Activated CD8-positive, alpha-beta T cell treated with anti-CD3 and anti-CD28 coated beads, Interleukin-2, amount 10 ng/mL, durations not matched to agents 7 days and 5 days (primary cell): ENCODE measurements around the gene TUSC2. TPM values are rescaled to one million over a fixed set of nuclear protein-coding genes. Genes with fewer than 3 reads are reported as not detected.
A peak's percentile ranks its signal among the peaks of the same experiment; 100 is the strongest.
"Not testable (repeated sequence)": the region's sequence is repeated elsewhere in the genome, so short reads cannot be mapped to it uniquely, and the experiment has no call there.

ENCODE experiments used
- ATAC-seq: fragments of 150-1000 bp; cut with Tn5 transposase; one replicate; pipeline ENCODE4 v1.10.0; 2021; ENCODE audit warnings: moderate library complexity
- CTCF ChIA-PET: fragments of 350-600 bp; sonication (Branson Sonifier 250); formaldehyde crosslinking; loops from one replicate; lab custom pipeline; 2021; ENCODE audit warnings: antibody characterized with exemption; lab: Charles Lee
- POLR2A ChIA-PET: fragments of 350-600 bp; sonication (Branson Sonifier 250); formaldehyde crosslinking; loops from one replicate; lab custom pipeline; 2021; ENCODE audit warnings: antibody characterized with exemption; lab: Charles Lee
- DNase-seq: peaks from one replicate; pipeline ENCODE4 v3.0.0-alpha.2; 2020
- H3K27ac Mint-ChIP-seq: one replicate; pipeline ENCODE4 v1.8.0; 2021; ENCODE audit warnings: mild to moderate bottlenecking, mixed read lengths
- H3K27me3 Mint-ChIP-seq: one replicate; pipeline ENCODE4 v1.8.0; 2021; ENCODE audit warnings: low read depth, mixed read lengths
- H3K36me3 Mint-ChIP-seq: one replicate; pipeline ENCODE4 v1.8.0; 2021; ENCODE audit warnings: low read depth, mixed read lengths
- H3K4me1 Mint-ChIP-seq: one replicate; pipeline ENCODE4 v1.8.0; 2021; ENCODE audit warnings: low read depth, mixed read lengths
- H3K4me3 Mint-ChIP-seq: one replicate; pipeline ENCODE4 v1.8.0; 2021; ENCODE audit warnings: mild to moderate bottlenecking, mixed read lengths
- H3K9me3 Mint-ChIP-seq: one replicate; pipeline ENCODE4 v1.8.0; 2022; ENCODE audit warnings: mixed read lengths; ENCODE audit not compliant: insufficient read depth
- total RNA-seq, 2 experiments: library from RNA; stranded (reverse); gene quantifications; one replicate each; pipeline ENCODE4 v1.2.3, GENCODE V29; 2021

Gene TUSC2
- total RNA-seq, 2 experiments from 2014 or later = 18.5 to 20.8 TPM

DNA sequence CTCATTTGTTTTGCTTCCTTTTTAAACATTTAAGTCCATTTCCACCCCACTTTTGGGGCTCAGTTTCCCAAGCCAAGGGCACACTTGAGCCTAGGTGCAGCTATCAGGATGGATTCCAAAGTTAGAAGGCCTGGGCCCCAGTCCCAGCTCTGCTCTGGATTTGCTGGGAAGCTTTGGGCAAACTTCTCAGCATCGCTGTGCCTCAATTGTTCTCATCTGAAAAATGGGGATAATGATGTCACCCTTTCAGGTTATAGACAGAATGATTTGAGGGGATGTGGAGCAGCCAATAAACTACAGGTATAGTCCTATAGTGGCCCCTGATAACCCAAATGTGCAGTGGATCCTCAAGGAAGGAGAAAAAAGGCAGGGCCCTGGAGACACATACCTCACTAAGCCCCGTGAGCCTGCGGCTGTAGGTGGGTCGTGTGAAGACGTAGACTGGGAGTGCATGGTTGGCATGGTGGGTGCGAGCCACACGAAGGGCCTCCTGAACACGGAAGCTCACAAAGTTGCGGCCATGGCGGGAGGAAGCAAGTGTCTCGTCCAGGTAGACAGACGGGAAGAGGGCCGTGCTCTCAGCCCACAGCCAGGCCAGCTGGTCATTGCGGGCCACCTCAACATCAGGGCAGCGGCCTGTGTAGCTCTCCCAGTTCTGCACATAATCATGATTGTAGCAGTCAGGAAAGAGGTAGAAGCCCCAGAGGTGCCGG lies 8.7 kb downstream of the TUSC2 start:
- H3K4me3 Mint-ChIP-seq = peak overlapping the region; percentile 6
- POLR2A ChIA-PET = interaction anchor here (1.3 to 3.5 kb wide), 4 partner anchors 9 to 20 kb away, joined by 4 to 14 read pairs (median 11); partner anchors contain the start of genes HYAL3, NAA80 and TUSC2

DNA sequence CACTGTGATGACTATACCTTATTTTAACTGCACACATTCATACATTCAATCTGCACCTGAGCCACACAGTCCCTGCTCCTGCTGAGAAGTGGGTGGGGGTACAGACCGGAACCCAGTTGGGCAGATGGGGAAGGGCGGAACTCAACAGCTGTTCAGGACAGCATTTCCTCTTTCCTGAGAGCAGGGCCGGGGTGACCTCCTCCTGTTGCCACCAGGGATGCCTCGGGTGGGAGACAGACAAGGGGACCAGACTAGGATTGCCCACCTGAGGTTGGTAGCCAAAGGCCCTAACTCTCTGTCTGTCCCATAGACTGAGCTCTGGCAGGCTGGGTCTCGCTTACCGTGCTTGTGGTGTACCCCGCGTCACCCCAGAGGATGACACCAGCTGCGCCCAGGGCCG lies 9.4 kb downstream of the TUSC2 start:
- Mint-ChIP-seq H3K27me3 (no peaks in the 10 kb centered on the region), H3K36me3 (peaks cover 8% of the 10 kb centered on the region), H3K4me3 (no peak overlapping the region), H3K27ac (no peak overlapping the region), H3K9me3 (no peaks in the 10 kb centered on the region), H3K4me1 (peaks cover 43% of the 10 kb centered on the region)
- ChIA-PET POLR2A (interaction anchor here (1.3 to 3.5 kb wide), 4 partner anchors 9 to 19 kb away, joined by 4 to 14 read pairs (median 11); partner anchors contain the start of genes HYAL3, NAA80 and TUSC2), CTCF (interaction anchor here (1.9 to 7.4 kb wide), 3 partner anchors 9 to 92 kb away, joined by 5 to 113 read pairs (median 5); partner anchors contain the start of genes HYAL1, HYAL3, NAA80 and TUSC2)
- ATAC-seq (no peak), DNase-seq (no peak)

More for the DNA sequence above, 8.7 kb downstream of the TUSC2 start:
- no peaks in the 10 kb centered on the region for H3K9me3 Mint-ChIP-seq
- ATAC-seq = no peak
- DNase-seq = no peak
- peaks cover 8% of the 10 kb centered on the region for H3K36me3 Mint-ChIP-seq
- no peaks in the 10 kb centered on the region for H3K27me3 Mint-ChIP-seq
- peaks cover 47% of the 10 kb centered on the region for H3K4me1 Mint-ChIP-seq
- H3K27ac Mint-ChIP-seq = no peak overlapping the region
- CTCF ChIA-PET = interaction anchor here (1.9 to 7.4 kb wide), 3 partner anchors 8 to 92 kb away, joined by 5 to 113 read pairs (median 5); partner anchors contain the start of genes HYAL1, HYAL3, NAA80 and TUSC2

DNA sequence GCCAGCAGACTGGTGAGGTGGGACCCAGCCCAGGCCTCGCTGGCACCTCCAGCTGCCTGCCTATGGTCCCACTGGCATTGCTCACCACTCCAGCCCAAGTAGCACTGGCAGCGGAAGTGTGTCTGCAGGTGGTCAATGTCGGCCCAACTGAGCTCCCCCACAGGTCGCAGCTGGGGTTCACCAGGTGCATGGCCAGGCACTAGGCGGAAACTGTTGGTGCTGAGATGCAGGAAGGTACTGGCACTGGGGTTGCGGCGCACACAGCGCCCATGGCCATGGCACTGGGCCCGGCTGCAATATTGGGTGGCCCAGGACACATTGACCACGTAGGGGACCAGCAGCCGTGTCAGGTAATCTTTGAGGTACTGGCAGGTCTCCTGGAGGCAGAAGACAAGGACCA lies 9.9 kb downstream of the TUSC2 start:
- H3K4me1 Mint-ChIP-seq = peaks cover 40% of the 10 kb centered on the region
- no peak for DNase-seq
- ChIA-PET POLR2A (interaction anchor here (1.3 to 3.3 kb wide), 4 partner anchors 10 to 19 kb away, joined by 4 to 13 read pairs (median 10); partner anchors contain the start of gene TUSC2), CTCF (interaction anchor here (1.9 to 7.4 kb wide), 3 partner anchors 10 to 91 kb away, joined by 5 to 113 read pairs (median 5); partner anchors contain the start of genes HYAL1, HYAL3, NAA80 and TUSC2)
- H3K27ac Mint-ChIP-seq = no peak overlapping the region
- H3K36me3 Mint-ChIP-seq = peaks cover 8% of the 10 kb centered on the region
- H3K9me3 Mint-ChIP-seq = no peaks in the 10 kb centered on the region
- no peak for ATAC-seq
- H3K4me3 Mint-ChIP-seq = no peak overlapping the region
- H3K27me3 Mint-ChIP-seq = no peaks in the 10 kb centered on the region

- Mint-ChIP-seq H3K27ac (peak overlapping the region; percentile 88), H3K36me3 (peaks cover 8% of the 10 kb centered on the region), H3K4me1 (peaks cover 35% of the 10 kb centered on the region), H3K4me3 (peak overlapping the region; percentile 59), H3K9me3 (no peaks in the 10 kb centered on the region), H3K27me3 (no peaks in the 10 kb centered on the region)
- DNase-seq (no peak), ATAC-seq (no peak)
- ChIA-PET CTCF (interaction anchor here (1.4 kb wide), 1 partner anchor 28 kb away, joined by 3 read pairs; no protein-coding TSS in a partner anchor), POLR2A (interaction anchor here (1.0 to 3.3 kb wide), 3 partner anchors 11 to 20 kb away, joined by 4 to 13 read pairs (median 12); partner anchors contain the start of genes HYAL3, NAA80 and TUSC2)
These were observed 10.7 kb downstream of the TUSC2 start for GRCh38 chr3:50317300-50317699.

GRCh38 chr3:50316657-50317242 lies 11.3 kb downstream of the TUSC2 start:
- H3K27ac Mint-ChIP-seq = peak overlapping the region; percentile 88
- DNase-seq (peak; percentile 80), ATAC-seq (peak; percentile 63)
- H3K4me3 Mint-ChIP-seq = peak overlapping the region; percentile 59
- peaks cover 33% of the 10 kb centered on the region for H3K4me1 Mint-ChIP-seq
- no peaks in the 10 kb centered on the region for H3K27me3 Mint-ChIP-seq
- H3K36me3 Mint-ChIP-seq = peaks cover 8% of the 10 kb centered on the region
- ChIA-PET POLR2A (interaction anchor here (1.0 to 3.3 kb wide), 3 partner anchors 11 to 21 kb away, joined by 4 to 13 read pairs (median 12); partner anchors contain the start of genes HYAL3, NAA80 and TUSC2), CTCF (interaction anchor here (1.4 kb wide), 1 partner anchor 28 kb away, joined by 3 read pairs; no protein-coding TSS in a partner anchor)
- no peaks in the 10 kb centered on the region for H3K9me3 Mint-ChIP-seq

- no peak for DNase-seq
- Mint-ChIP-seq H3K4me1 (peaks cover 24% of the 10 kb centered on the region), H3K27me3 (no peaks in the 10 kb centered on the region), H3K9me3 (no peaks in the 10 kb centered on the region), H3K36me3 (peaks cover 9% of the 10 kb centered on the region), H3K27ac (no peak overlapping the region), H3K4me3 (no peak overlapping the region)
- ChIA-PET CTCF (interaction anchor here (1.1 to 2.0 kb wide), 4 partner anchors 9 to 120 kb away, joined by 3 to 9 read pairs (median 6); partner anchors contain the start of genes HYAL3 and NAA80), POLR2A (interaction anchor here (0.9 to 1.8 kb wide), 2 partner anchors 17 to 23 kb away, joined by 3 to 4 read pairs; no protein-coding TSS in a partner anchor)
- ATAC-seq = no peak
These were observed 13.2 kb downstream of the TUSC2 start for GRCh38 chr3:50314816-50315215.

DNA sequence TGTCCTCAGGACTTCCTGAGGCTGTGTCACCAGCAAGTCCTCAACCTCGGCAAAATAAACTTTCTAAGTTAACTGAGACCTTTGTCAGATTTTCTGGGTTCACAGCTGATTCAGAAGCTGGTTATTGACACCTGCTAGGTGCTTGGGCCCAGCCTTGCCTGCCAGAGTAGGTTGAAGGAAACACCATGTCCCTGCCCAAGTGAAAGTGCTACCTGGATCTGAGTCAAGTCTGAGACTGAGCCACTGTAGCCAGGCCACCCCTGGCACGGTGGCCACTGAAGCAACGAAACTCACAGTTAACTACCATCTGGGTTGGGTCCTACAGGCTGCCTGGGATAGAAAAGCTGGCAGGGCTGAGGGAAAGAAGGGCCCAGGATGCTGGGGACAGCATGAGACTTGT lies 13.7 kb downstream of the TUSC2 start:
- Mint-ChIP-seq H3K27ac (no peak overlapping the region), H3K27me3 (no peaks in the 10 kb centered on the region), H3K4me1 (peaks cover 24% of the 10 kb centered on the region), H3K9me3 (no peaks in the 10 kb centered on the region), H3K4me3 (no peak overlapping the region), H3K36me3 (peaks cover 7% of the 10 kb centered on the region)
- no peak for ATAC-seq
- ChIA-PET CTCF (interaction anchor here (2.0 kb wide), 1 partner anchor 10 kb away, joined by 7 read pairs; no protein-coding TSS in a partner anchor), POLR2A (interaction anchor here (1.8 kb wide), 1 partner anchor 16 kb away, joined by 4 read pairs; no protein-coding TSS in a partner anchor)
- no peak for DNase-seq

- H3K27ac Mint-ChIP-seq, CTCF ChIA-PET, DNase-seq, H3K27me3 Mint-ChIP-seq, H3K9me3 Mint-ChIP-seq, POLR2A ChIA-PET, H3K36me3 Mint-ChIP-seq, H3K4me3 Mint-ChIP-seq, ATAC-seq: not testable (repeated sequence)
- peaks cover 16% of the 10 kb centered on the region for H3K4me1 Mint-ChIP-seq
These were observed 16.0 kb downstream of the TUSC2 start for GRCh38 chr3:50312041-50312440.

DNA sequence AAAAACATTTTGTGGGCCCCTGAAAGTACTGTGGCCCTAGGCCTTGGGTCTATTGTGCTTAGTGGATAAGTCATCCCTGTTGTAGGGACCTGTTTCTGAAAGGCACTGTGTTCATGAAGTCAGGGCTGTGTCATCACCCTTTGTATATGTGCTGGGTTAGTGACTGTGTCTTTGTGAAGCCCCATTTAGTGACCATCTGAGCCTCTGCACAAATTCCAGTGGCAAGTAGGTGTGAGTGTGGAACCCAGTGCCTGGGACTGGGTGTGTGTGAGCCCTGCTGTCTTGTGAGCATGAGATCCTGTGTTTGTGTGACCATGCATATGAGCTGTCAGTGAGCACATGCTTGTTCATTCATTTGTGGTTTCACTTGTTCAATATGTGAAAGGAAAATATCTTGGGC lies 23.4 kb downstream of the TUSC2 start:
- Mint-ChIP-seq H3K27me3 (no peaks in the 10 kb centered on the region), H3K4me1 (peaks cover 13% of the 10 kb centered on the region), H3K27ac (no peak overlapping the region), H3K36me3 (peaks cover 2% of the 10 kb centered on the region), H3K9me3 (no peaks in the 10 kb centered on the region), H3K4me3 (no peak overlapping the region)
- POLR2A ChIA-PET = no interaction called here
- ATAC-seq (no peak), DNase-seq (no peak)
- CTCF ChIA-PET = interaction anchor here (2.0 to 10.1 kb wide), 2 partner anchors 17 to 58 kb away, joined by 5 to 113 read pairs; partner anchors contain the start of gene HYAL2

DNA sequence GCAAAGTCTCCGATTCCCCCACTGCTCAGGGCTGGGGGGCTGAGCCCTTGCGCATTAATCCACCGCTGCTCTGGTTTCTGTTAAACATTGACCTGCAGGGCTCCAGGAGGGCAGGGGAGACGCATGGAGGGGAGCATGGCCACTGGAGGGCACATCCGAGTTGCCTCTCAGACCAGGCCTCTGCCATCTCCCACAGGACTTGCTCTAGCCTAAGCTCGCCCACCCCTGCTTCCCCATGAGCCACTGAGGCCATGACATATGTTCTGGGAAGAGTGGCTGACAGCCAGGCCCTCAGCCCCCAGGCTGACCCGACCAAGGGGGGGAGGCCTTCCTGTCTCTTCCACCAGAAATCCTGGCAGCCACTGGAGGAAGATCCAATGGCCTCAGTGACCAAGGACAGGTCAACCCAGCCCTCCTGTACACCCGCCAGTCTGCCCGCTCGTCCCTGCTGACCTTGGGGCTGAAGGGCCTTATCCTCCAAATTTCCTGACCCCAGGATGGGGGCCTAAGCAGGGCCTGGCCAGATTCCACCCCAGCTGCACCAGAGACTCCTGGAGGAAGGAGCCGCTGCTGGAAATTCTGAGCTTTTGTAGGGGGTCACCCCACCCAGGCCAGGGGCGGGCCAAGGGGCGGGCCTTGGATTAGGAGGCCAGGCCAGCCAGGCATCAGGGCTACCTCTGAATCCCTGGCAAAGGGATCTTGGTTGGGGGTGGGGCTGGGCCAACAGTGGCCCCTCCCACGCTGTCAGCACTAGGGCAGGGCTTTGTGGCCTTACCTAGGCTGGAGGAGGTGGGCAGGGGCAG lies 24.8 kb downstream of the TUSC2 start, which contains the start of gene HYAL1:
Gene HYAL1, minus strand, starts transcription at position 562 of the 803 bp plus-strand sequence. CDS start 618 bp downstream, outside the sequence.
- no peaks in the 10 kb centered on the region for H3K36me3 Mint-ChIP-seq
- DNase-seq (peak; percentile 21), ATAC-seq (no peak)
- H3K4me1 Mint-ChIP-seq = peaks cover 15% of the 10 kb centered on the region
- ChIA-PET POLR2A (interaction anchor here (1.3 kb wide), 1 partner anchor 33 kb away, joined by 3 read pairs; no protein-coding TSS in a partner anchor), CTCF (interaction anchor here (10.1 kb wide), 1 partner anchor 18 kb away, joined by 113 read pairs; the partner anchor contains the start of gene HYAL2)
- H3K4me3 Mint-ChIP-seq = no peak within 1 kb of the TSS
- no peaks in the 10 kb centered on the region for H3K9me3 Mint-ChIP-seq
- no peak within 1 kb of the TSS for H3K27ac Mint-ChIP-seq
- no peaks in the 10 kb centered on the region for H3K27me3 Mint-ChIP-seq
